Large intestine (tissue), 3 donors: ENCODE results near the gene FADS2. TPM values are rescaled to one million over a fixed set of nuclear protein-coding genes. Genes with fewer than 3 reads are reported as not detected.

Experiments
- DNase-seq, 2 donors: peaks; one replicate each; pipeline versions ENCODE4 v3.0.0 to v3.0.0-alpha.2; 2013
- H3K27ac ChIP-seq: one replicate; pipeline ENCODE4 v1.5.1; 2013; ENCODE audit warnings: low read length
- H3K27me3 ChIP-seq: 2 replicates; pipeline ENCODE4 v1.6.1; 2013; ENCODE audit warnings: low read length; ENCODE audit not compliant: control insufficient read depth, insufficient read depth
- H3K36me3 ChIP-seq: 2 replicates; pipeline ENCODE4 v1.6.1; 2013; ENCODE audit warnings: low read length; ENCODE audit not compliant: control insufficient read depth, insufficient read depth
- H3K4me1 ChIP-seq: one replicate; pipeline ENCODE4 v1.6.1; 2013; ENCODE audit warnings: low read length; ENCODE audit not compliant: control insufficient read depth, insufficient read depth
- H3K4me3 ChIP-seq: one replicate; pipeline ENCODE4 v1.5.1; 2013; ENCODE audit warnings: low read length
- H3K9me3 ChIP-seq: one replicate; pipeline ENCODE4 v1.6.1; 2013; ENCODE audit warnings: mild to moderate bottlenecking, low read depth, low read length, moderate library complexity; ENCODE audit not compliant: control insufficient read depth
- WGBS: methylation state at CpG from one replicate; pipeline ENCODE4 v1.1.5; 2013; ENCODE audit warnings: low lambda C conversion rate; ENCODE audit not compliant: insufficient coverage; 5-methylcytosine and 5-hydroxymethylcytosine counted together
- polyA plus RNA-seq: library from polyadenylated mRNA; unstranded; fragments of 120-200 nt; gene quantifications from one replicate; pipeline ENCODE4 v1.2.1, GENCODE V29; 2013

FADS2 gene
- polyA plus RNA-seq, 1 donor = 28.8 TPM

- no CpG with 5 or more reads among the region's 14 CpGs for whole genome bisulfite sequencing
- H3K4me3 ChIP-seq = no peak overlapping the region
- no peaks in the 10 kb centered on the region for H3K9me3 ChIP-seq
- DNase-seq = no peak
- H3K36me3 ChIP-seq = peaks cover 50% of the 10 kb centered on the region
- no peak overlapping the region for H3K27ac ChIP-seq
- H3K27me3 ChIP-seq = no peaks in the 10 kb centered on the region
- peaks cover 42% of the 10 kb centered on the region for H3K4me1 ChIP-seq
Measured at GRCh38 chr11:61905801-61906521, 77.9 kb downstream of the FADS2 start.

- Histone ChIP-seq H3K27ac (no peak overlapping the region), H3K9me3 (no peaks in the 10 kb centered on the region), H3K36me3 (peaks cover 44% of the 10 kb centered on the region), H3K27me3 (no peaks in the 10 kb centered on the region), H3K4me3 (no peak overlapping the region), H3K4me1 (peaks cover 42% of the 10 kb centered on the region)
- DNase-seq = no peak
- WGBS = no CpG with 5 or more reads among the region's 14 CpGs
Measured at GRCh38 chr11:61906522-61906909, 78.4 kb downstream of the FADS2 start.

- Histone ChIP-seq H3K9me3 (no peaks in the 10 kb centered on the region), H3K4me1 (peaks cover 45% of the 10 kb centered on the region), H3K27ac (no peak overlapping the region), H3K4me3 (no peak overlapping the region), H3K27me3 (no peaks in the 10 kb centered on the region), H3K36me3 (peaks cover 39% of the 10 kb centered on the region)
- DNase-seq = no peak
- no CpG with 5 or more reads among the region's 19 CpGs for WGBS
Measured at GRCh38 chr11:61907282-61907681, 79.2 kb downstream of the FADS2 start.

GRCh38 chr11:61907871-61908729, 80.0 kb downstream of the FADS2 start:
- Histone ChIP-seq H3K4me1 (peaks cover 45% of the 10 kb centered on the region), H3K27me3 (no peaks in the 10 kb centered on the region), H3K27ac (peak overlapping the region; percentile 65), H3K4me3 (no peak overlapping the region), H3K9me3 (no peaks in the 10 kb centered on the region), H3K36me3 (peaks cover 33% of the 10 kb centered on the region)
- no peak for DNase-seq
- WGBS = no CpG with 5 or more reads among the region's 21 CpGs

GRCh38 chr11:61908730-61909316, 80.7 kb downstream of the FADS2 start:
- H3K27ac ChIP-seq = peak overlapping the region; percentile 65
- peaks cover 32% of the 10 kb centered on the region for H3K36me3 ChIP-seq
- H3K9me3 ChIP-seq = no peaks in the 10 kb centered on the region
- no peak overlapping the region for H3K4me3 ChIP-seq
- no peaks in the 10 kb centered on the region for H3K27me3 ChIP-seq
- no CpG with 5 or more reads among the region's 10 CpGs for WGBS
- DNase-seq = peak; percentile 64 to 76
- H3K4me1 ChIP-seq = peaks cover 44% of the 10 kb centered on the region

GRCh38 chr11:61910187-61911127, 82.4 kb downstream of the FADS2 start:
- Histone ChIP-seq H3K9me3 (no peaks in the 10 kb centered on the region), H3K4me1 (peaks cover 30% of the 10 kb centered on the region), H3K27me3 (no peaks in the 10 kb centered on the region), H3K36me3 (peaks cover 27% of the 10 kb centered on the region), H3K4me3 (no peak overlapping the region), H3K27ac (no peak overlapping the region)
- no peak for DNase-seq
- WGBS = no CpG with 5 or more reads among the region's 13 CpGs

- H3K4me1 ChIP-seq = peaks cover 23% of the 10 kb centered on the region
- H3K27me3 ChIP-seq = no peaks in the 10 kb centered on the region
- H3K4me3 ChIP-seq = no peak overlapping the region
- no CpG with 5 or more reads among the region's 7 CpGs for WGBS
- H3K27ac ChIP-seq = no peak overlapping the region
- H3K36me3 ChIP-seq = peaks cover 20% of the 10 kb centered on the region
- no peaks in the 10 kb centered on the region for H3K9me3 ChIP-seq
- DNase-seq = no peak
Measured at GRCh38 chr11:61911128-61911700, 83.1 kb downstream of the FADS2 start.

GRCh38 chr11:61911701-61912529, 83.8 kb downstream of the FADS2 start:
- Histone ChIP-seq H3K9me3 (no peaks in the 10 kb centered on the region), H3K27me3 (no peaks in the 10 kb centered on the region), H3K36me3 (peaks cover 13% of the 10 kb centered on the region), H3K4me1 (peaks cover 23% of the 10 kb centered on the region), H3K4me3 (no peak overlapping the region), H3K27ac (no peak overlapping the region)
- 60% methylated on average over 1 of the region's 17 CpGs for WGBS
- no peak for DNase-seq

GRCh38 chr11:61912530-61912898, 84.4 kb downstream of the FADS2 start:
- peaks cover 7% of the 10 kb centered on the region for H3K36me3 ChIP-seq
- no CpG with 5 or more reads among the region's 6 CpGs for WGBS
- no peak overlapping the region for H3K4me3 ChIP-seq
- H3K27me3 ChIP-seq = no peaks in the 10 kb centered on the region
- peaks cover 23% of the 10 kb centered on the region for H3K4me1 ChIP-seq
- H3K27ac ChIP-seq = no peak overlapping the region
- no peaks in the 10 kb centered on the region for H3K9me3 ChIP-seq
- DNase-seq = no peak
